Thyroid gland (tissue), 4 donors: ENCODE measurements around the gene PBX1. TPM values are rescaled to one million over a fixed set of nuclear protein-coding genes. Genes with fewer than 3 reads are reported as not detected.

Source experiments
- DNase-seq, 2 donors: peaks; one replicate each; pipeline ENCODE4 v3.0.0-alpha.2; 2019
- H3K27ac ChIP-seq, 3 donors: fragments of 200-600 bp; sonication (generic); 1 replicate in 2 of 3; 2 replicates in 1 of 3; pipeline ENCODE4 v1.5.1; 2016 to 2019; ENCODE audit warnings: mild to moderate bottlenecking in 1 of 3, moderate library complexity in 1 of 3
- H3K27me3 ChIP-seq: fragments of 200-600 bp; sonication (generic); one replicate; pipeline ENCODE4 v1.5.1; 2019
- H3K36me3 ChIP-seq, 2 donors: fragments of 200-600 bp; sonication (generic); one replicate each; pipeline ENCODE4 v1.5.1; 2016 to 2019
- H3K4me1 ChIP-seq, 2 donors: fragments of 200-600 bp; sonication (generic); one replicate each; pipeline ENCODE4 v1.5.1; 2017 to 2019
- H3K4me3 ChIP-seq, 3 donors: fragments of 200-600 bp; sonication (generic); replicated peaks in 1 of 3; 1 replicate in 2 of 3; 2 replicates in 1 of 3; pipeline ENCODE4 v1.5.1; 2016; ENCODE audit warnings: mild to moderate bottlenecking in 1 of 3
- H3K9me3 ChIP-seq: fragments of 200-600 bp; sonication (generic); one replicate; pipeline ENCODE4 v1.5.1; 2017
- POLR2A ChIP-seq, 2 donors: fragments of 450-650 bp; IDR thresholded peaks; one replicate each; pipeline ENCODE4 v1.6.1; 2017; ENCODE audit warnings: antibody characterized with exemption in 2 of 2, mild to moderate bottlenecking in 2 of 2, moderate library complexity in 1 of 2
- WGBS, 2 donors: methylation state at CpG; one replicate each; pipeline ENCODE4 v1.1.5; 2017; 5-methylcytosine and 5-hydroxymethylcytosine counted together
- intact Hi-C: fragments of 100-400 bp; cut with DNase I; formaldehyde crosslinking; loops from one replicate; pipeline ENCODE4 v1.15.1; 2023
- total RNA-seq, 4 donors: library from RNA; depleted of rRNA; stranded (reverse); fragments of >200 nt; gene quantifications; one replicate each; pipeline ENCODE4 v1.2.3, GENCODE V29; 2016
- TF ChIP-seq, protein P1 (sequence below), 6 experiments: fragments of 200-600 bp in 3 of 6; fragments of 450-650 bp in 3 of 6; sonication (generic) in 3 of 6; IDR thresholded peaks; one replicate each; pipeline ENCODE4 v1.5.1; 2016 to 2019; ENCODE audit warnings: antibody characterized with exemption in 6 of 6, mild to moderate bottlenecking in 2 of 6, inconsistent platforms in 1 of 6, moderate library complexity in 1 of 6

PBX1 gene
- total RNA-seq, 4 donors from 2014 or later, result 79.0 to 159 (median 102) TPM

DNA sequence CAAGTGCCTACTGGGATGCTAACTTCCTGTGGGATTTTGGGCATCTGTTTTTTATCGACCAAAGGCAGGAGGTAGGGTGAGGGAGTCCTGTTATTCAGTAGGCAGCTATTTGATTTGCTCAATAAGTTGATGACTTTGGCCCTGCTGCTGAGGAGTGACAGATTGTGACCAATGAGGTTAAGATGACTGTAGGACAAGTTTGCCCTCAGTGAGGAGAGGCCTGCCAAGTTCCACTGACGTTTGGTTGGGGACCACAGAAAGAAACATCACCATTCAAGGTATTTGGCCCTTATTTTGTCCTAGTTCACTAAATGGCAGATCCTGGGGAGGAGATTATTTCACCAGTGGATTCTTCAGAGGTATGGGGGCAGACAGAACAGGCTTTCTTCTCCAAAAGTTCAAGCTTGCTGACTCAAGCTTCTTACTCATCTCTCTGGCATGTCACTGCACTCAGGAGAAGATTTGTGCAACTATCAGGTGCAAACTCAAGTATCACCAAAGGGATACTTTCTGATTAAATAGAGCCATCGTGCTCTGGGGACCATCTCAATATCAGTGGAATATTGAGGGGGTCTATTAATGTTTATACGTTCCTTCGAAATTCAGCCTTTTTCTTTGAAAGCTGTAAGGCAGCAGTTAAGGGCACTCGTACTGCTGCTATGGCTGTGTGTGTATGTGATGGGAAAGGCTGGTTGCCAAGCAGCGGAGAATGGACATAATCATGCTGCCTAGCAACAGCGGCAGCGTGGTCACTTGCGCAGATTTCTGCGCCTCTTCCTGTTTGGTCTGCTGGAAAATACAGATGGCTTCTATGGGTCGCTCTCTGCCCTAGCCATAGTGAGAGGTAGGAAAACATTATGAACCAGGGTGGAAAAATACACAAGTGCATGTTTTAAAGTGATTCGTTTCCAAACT is 78.7 kb downstream of the PBX1 start:
- Histone ChIP-seq H3K4me1 (peaks cover 26 to 41% of the 10 kb centered on the region in 2 donors), H3K27ac (peak overlapping the region in 1 of 3 donors; percentile 7), H3K9me3 (no peaks in the 10 kb centered on the region), H3K4me3 (no peak overlapping the region), H3K36me3 (no peaks in the 10 kb centered on the region), H3K27me3 (no peaks in the 10 kb centered on the region)
- intact Hi-C loops, result no loop called here
- no peak for DNase-seq
- 73 to 79% methylated on average over 12 to 13 of the region's 13 CpGs for WGBS, 2 donors
- TF ChIP-seq, protein P1, sequence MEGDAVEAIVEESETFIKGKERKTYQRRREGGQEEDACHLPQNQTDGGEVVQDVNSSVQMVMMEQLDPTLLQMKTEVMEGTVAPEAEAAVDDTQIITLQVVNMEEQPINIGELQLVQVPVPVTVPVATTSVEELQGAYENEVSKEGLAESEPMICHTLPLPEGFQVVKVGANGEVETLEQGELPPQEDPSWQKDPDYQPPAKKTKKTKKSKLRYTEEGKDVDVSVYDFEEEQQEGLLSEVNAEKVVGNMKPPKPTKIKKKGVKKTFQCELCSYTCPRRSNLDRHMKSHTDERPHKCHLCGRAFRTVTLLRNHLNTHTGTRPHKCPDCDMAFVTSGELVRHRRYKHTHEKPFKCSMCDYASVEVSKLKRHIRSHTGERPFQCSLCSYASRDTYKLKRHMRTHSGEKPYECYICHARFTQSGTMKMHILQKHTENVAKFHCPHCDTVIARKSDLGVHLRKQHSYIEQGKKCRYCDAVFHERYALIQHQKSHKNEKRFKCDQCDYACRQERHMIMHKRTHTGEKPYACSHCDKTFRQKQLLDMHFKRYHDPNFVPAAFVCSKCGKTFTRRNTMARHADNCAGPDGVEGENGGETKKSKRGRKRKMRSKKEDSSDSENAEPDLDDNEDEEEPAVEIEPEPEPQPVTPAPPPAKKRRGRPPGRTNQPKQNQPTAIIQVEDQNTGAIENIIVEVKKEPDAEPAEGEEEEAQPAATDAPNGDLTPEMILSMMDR (IDR thresholded peaks at IDR 0.05), result no peak
- TF ChIP-seq POLR2A (IDR thresholded peaks at IDR 0.05), result no peak

GRCh38 chr1:164638492-164639202 is 79.7 kb downstream of the PBX1 start:
- no peaks in the 10 kb centered on the region for H3K27me3 ChIP-seq
- no peak overlapping the region for H3K27ac ChIP-seq
- no peaks in the 10 kb centered on the region for H3K9me3 ChIP-seq
- H3K4me1 ChIP-seq, result peaks cover 26 to 41% of the 10 kb centered on the region in 2 donors
- 74 to 85% methylated on average over 14 of the region's 14 CpGs for WGBS, 2 donors
- TF ChIP-seq POLR2A (IDR thresholded peaks at IDR 0.05), result no peak
- TF ChIP-seq, protein P1 (IDR thresholded peaks at IDR 0.05), result no peak
- H3K36me3 ChIP-seq, result no peaks in the 10 kb centered on the region
- no peak overlapping the region for H3K4me3 ChIP-seq
- intact Hi-C loops, result no loop called here
- DNase-seq, result no peak

DNA sequence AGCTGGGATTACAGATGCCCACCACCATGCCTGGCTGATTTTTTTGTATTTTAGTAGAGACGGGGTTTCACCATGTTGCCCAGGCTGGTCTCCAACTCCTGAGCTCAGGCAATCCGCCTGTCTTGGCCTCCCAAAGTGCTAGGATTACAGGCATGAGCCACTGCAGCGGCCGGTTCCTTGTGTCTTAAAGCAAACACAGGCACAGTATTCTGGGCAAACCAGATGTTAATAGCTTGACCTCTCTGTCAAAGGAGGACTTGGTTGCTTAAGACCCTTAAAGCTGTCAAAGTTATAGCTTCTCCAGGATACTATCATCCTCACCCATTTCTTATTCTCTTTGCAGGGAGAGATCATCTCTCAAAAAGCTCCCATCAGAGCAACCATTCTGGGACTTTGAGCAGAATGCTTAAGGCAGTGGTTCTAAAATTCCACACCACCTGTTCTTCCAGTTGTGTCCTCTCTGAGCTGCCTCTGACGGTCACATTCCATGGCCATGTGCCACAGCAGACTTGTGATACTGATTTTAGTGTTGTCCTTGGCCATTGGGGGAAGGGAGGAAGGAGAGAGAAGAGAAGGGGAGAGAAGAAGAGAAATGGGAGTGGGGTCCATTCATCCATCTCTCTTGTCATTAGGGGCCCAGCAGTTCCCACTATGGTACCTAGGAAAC is 81.8 kb downstream of the PBX1 start:
- WGBS, 2 donors, result 70 to 71% methylated on average over 5 of the region's 5 CpGs
- peak; percentile 64 to 74 for DNase-seq
- TF ChIP-seq, protein P1 (IDR thresholded peaks at IDR 0.05), result no peak
- intact Hi-C loops, result no loop called here
- peak overlapping the region in 1 of 3 donors; percentile 14 for H3K27ac ChIP-seq
- no peak overlapping the region for H3K4me3 ChIP-seq
- H3K27me3 ChIP-seq, result no peaks in the 10 kb centered on the region
- no peaks in the 10 kb centered on the region for H3K36me3 ChIP-seq
- H3K4me1 ChIP-seq, result peaks cover 15 to 30% of the 10 kb centered on the region in 2 donors
- no peaks in the 10 kb centered on the region for H3K9me3 ChIP-seq

- WGBS, 2 donors, result 83% methylated on average over 5 of the region's 5 CpGs
- Histone ChIP-seq H3K27me3 (no peaks in the 10 kb centered on the region), H3K4me3 (no peak overlapping the region), H3K27ac (peak overlapping the region in 1 of 3 donors; percentile 14), H3K9me3 (no peaks in the 10 kb centered on the region), H3K4me1 (peaks cover 10 to 30% of the 10 kb centered on the region in 2 donors), H3K36me3 (no peaks in the 10 kb centered on the region)
- intact Hi-C loops, result no loop called here
- DNase-seq, result no peak
- TF ChIP-seq, protein P1 (IDR thresholded peaks at IDR 0.05), result no peak
Measured at GRCh38 chr1:164641353-164641730, 82.4 kb downstream of the PBX1 start.
